Neuron (in vitro differentiated cells): Measurements from ENCODE around the gene OR8D4.

Experiments
- H2AFZ ChIP-seq: one replicate; pipeline ENCODE4 v1.6.1; 2013; ENCODE audit warnings: low read depth, mild to moderate bottlenecking, inconsistent platforms, low read length, moderate library complexity
- H3K27me3 ChIP-seq: one replicate; pipeline ENCODE4 v1.6.1; 2013; ENCODE audit warnings: low read length; ENCODE audit not compliant: insufficient read depth
- H3K36me3 ChIP-seq: one replicate; pipeline ENCODE4 v1.6.1; 2013; ENCODE audit warnings: low read length; ENCODE audit not compliant: insufficient read depth
- H3K4me1 ChIP-seq: one replicate; pipeline ENCODE4 v1.6.1; 2013; ENCODE audit warnings: low read length; ENCODE audit not compliant: insufficient read depth
- H3K4me3 ChIP-seq: 2 replicates; pipeline ENCODE4 v1.5.1; 2013; ENCODE audit warnings: mild to moderate bottlenecking, low read length, moderate library complexity
- H3K9me3 ChIP-seq: one replicate; pipeline ENCODE4 v1.6.1; 2013; ENCODE audit warnings: low read length

OR8D4 gene

GRCh38 chr11:123920943-123921342, 19.0 kb downstream of the OR8D4 start:
- no peak overlapping the region for H2AFZ ChIP-seq
- H3K36me3 ChIP-seq: no peaks in the 10 kb centered on the region
- H3K4me1 ChIP-seq: no peaks in the 10 kb centered on the region
- no peaks in the 10 kb centered on the region for H3K9me3 ChIP-seq
- no peaks in the 10 kb centered on the region for H3K27me3 ChIP-seq
- no peak overlapping the region for H3K4me3 ChIP-seq

GRCh38 chr11:123924027-123924426, 22.1 kb downstream of the OR8D4 start:
- Histone ChIP-seq H3K4me1 (no peaks in the 10 kb centered on the region), H3K4me3 (no peak overlapping the region), H3K9me3 (no peaks in the 10 kb centered on the region), H3K27me3 (no peaks in the 10 kb centered on the region), H2AFZ (no peak overlapping the region), H3K36me3 (no peaks in the 10 kb centered on the region)

DNA sequence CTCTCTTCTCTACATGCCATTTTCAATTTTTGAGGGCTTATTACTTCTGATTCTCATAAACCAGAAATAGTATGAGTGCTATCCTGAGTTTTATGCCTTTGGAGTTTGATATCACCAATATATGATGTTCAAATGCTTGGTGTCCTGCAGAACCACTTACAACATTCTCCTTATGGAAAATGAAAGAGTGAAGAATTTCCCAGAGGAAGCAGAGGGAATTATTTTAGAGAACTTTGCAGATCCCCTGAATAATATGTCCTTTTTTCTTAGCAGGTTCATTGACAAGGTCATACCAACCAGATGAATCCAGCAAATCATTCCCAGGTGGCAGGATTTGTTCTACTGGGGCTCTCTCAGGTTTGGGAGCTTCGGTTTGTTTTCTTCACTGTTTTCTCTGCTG, 37.4 kb downstream of the OR8D4 start, which contains the start of gene OR4D5:
Gene OR4D5 (plus strand): TSS at position 301 of the 400 bp plus-strand sequence. CDS start 0 bp downstream, at position 301.
- no peaks in the 10 kb centered on the region for H3K9me3 ChIP-seq
- H2AFZ ChIP-seq: no peak within 1 kb of the TSS
- no peaks in the 10 kb centered on the region for H3K4me1 ChIP-seq
- no peaks in the 10 kb centered on the region for H3K27me3 ChIP-seq
- no peaks in the 10 kb centered on the region for H3K36me3 ChIP-seq
- no peak within 1 kb of the TSS for H3K4me3 ChIP-seq

DNA sequence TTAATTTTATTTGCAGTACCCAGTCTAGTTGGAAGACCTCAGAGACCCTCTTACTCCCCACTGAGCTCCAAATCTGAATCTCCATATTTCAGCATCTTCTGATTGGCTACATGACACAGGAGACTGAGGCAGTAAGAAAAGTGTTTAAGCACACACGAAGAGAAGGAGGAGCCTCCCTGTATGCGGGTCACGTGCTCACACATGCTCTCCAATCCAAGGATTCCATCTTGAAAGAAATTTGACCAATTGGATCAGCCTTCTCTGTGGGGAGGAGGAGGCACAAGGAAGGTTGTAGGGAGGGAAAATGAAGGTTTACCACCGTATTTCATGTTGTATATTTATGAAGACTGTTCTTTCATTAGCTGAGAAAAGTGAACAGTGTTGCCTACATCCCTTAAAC, 40.4 kb downstream of the OR8D4 start:
- no peaks in the 10 kb centered on the region for H3K36me3 ChIP-seq
- no peaks in the 10 kb centered on the region for H3K4me1 ChIP-seq
- no peaks in the 10 kb centered on the region for H3K27me3 ChIP-seq
- no peaks in the 10 kb centered on the region for H3K9me3 ChIP-seq
- H2AFZ ChIP-seq: no peak overlapping the region
- H3K4me3 ChIP-seq: no peak overlapping the region

- Histone ChIP-seq H3K36me3 (no peaks in the 10 kb centered on the region), H3K4me1 (no peaks in the 10 kb centered on the region), H2AFZ (no peak within 1 kb of the TSS), H3K27me3 (no peaks in the 10 kb centered on the region), H3K4me3 (no peak within 1 kb of the TSS), H3K9me3 (no peaks in the 10 kb centered on the region)
Observed at GRCh38 chr11:123943738-123944137, 41.8 kb downstream of the OR8D4 start, which contains the start of gene OR6T1. OR6T1 (minus strand) TSS chr11:123943838; CDS start chr11:123943838, 0 bp downstream.

- Histone ChIP-seq H3K36me3 (no peaks in the 10 kb centered on the region), H3K4me3 (no peak overlapping the region), H3K4me1 (no peaks in the 10 kb centered on the region), H2AFZ (no peak overlapping the region), H3K27me3 (peaks cover 2% of the 10 kb centered on the region), H3K9me3 (no peaks in the 10 kb centered on the region)
Observed at GRCh38 chr11:123945132-123945531, 43.2 kb downstream of the OR8D4 start.

GRCh38 chr11:123956752-123957151, 54.8 kb downstream of the OR8D4 start:
- no peak overlapping the region for H3K4me3 ChIP-seq
- H3K36me3 ChIP-seq: no peaks in the 10 kb centered on the region
- no peaks in the 10 kb centered on the region for H3K9me3 ChIP-seq
- no peaks in the 10 kb centered on the region for H3K4me1 ChIP-seq
- H2AFZ ChIP-seq: no peak overlapping the region
- no peaks in the 10 kb centered on the region for H3K27me3 ChIP-seq
